HG02759 (cell line): ENCODE data around the gene MCC.
A peak's percentile ranks its signal among the peaks of the same experiment; 100 is the strongest.

ENCODE experiments used
- ATAC-seq: cut with Tn5 transposase; IDR thresholded peaks from one replicate; pipeline ENCODE4 v1.9.1; 2021; ENCODE audit warnings: mild to moderate bottlenecking, moderate library complexity; ENCODE audit not compliant: unreplicated experiment

MCC gene

DNA sequence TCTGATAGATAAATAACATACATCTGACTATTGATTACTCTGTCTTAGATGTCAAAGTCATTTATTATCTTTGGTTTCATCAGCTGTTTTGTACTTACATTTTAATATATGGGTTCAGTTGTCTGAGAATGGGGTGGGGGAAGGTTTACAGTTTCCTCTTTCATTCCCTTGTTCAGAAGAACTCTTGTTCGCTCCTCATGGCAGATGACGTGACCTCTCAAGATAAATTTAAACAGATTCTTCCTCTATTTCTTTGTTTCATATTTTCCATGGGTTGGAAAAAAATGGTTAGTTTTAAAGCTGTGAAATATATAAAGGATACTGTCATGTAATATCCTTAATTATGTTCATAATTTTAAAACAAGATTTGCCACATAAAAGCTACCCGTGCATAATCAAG is 114.8 kb downstream of the MCC start:
- ATAC-seq: no peak

DNA sequence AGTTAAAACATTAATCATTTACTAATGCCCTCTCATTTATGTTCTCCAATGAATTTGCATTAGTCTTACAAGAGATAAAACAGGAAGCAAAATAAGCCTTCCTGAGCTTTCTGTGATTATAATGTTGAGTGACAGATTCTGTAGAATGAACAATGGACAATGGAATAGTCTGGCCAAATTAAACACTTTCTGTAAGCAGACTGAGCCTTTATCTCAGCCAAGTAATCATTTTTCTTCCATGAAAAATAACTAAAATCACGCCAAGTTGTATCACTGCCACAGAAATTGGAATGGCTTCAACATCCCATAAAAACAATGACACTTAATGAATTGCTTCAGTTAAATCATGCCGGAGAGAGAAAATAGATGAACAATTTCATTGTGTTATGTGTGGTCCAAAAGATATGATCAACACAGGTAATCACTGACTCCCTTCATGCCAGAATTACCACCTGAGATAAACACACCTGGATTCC is 116.5 kb downstream of the MCC start:
- ATAC-seq: no peak

DNA sequence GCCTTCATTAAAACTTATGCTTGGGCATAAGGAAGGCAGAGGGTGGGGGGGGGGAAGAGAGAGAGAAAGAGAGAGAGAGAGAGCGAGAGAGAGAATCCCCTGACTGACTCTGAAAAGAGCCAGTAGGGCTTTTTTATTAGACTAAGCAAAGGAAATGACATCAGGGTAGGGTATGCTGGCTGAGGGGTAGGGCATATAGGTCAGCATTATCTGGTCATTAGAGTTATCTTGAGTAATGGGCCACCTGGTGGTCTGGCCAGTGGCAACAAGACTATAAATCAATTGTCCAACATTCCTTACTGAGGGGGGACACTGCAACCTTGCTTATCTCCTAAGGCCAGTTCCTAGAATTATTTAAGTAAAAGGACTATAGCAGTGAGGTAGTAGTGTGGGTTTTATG is 120.7 kb downstream of the MCC start:
- no peak for ATAC-seq

DNA sequence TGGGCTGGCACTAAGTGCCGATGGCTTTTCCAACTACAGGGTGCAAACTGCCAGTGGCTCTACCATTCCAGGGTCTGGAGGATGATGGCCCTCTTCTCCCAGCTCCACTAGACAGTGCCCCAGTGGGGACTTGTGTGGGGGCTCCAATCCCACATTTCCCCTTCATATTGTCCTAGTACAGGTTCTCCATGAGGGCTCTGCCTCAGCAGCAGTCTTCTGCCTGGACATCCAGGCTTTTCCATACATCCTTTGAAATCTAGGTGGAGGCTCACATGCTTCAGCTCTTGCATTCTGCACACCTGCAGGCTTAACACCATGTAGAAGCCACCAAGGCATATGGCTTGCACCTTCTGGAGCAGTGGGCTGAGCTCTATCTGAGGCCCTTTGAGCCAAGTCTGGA is 123.8 kb downstream of the MCC start:
- ATAC-seq: no peak

DNA sequence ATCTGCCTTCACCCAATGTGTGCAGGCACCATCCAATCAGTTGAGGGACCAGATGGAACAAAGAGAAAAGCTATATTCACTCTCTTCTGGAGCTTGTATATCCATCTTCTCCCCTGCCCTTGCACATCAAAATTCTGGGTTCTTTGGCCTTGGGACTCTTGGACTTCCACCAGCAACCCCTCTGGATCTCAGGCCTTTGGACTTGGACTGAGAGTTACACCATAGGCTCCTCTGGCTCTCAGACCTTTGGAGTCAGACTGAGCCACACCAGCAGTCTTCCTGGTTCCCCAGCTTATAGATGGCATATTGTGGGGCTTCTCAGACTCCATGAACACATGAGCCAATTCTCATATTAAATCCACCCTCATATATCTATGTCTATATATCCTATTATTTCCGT is 126.6 kb downstream of the MCC start:
- no peak for ATAC-seq

DNA sequence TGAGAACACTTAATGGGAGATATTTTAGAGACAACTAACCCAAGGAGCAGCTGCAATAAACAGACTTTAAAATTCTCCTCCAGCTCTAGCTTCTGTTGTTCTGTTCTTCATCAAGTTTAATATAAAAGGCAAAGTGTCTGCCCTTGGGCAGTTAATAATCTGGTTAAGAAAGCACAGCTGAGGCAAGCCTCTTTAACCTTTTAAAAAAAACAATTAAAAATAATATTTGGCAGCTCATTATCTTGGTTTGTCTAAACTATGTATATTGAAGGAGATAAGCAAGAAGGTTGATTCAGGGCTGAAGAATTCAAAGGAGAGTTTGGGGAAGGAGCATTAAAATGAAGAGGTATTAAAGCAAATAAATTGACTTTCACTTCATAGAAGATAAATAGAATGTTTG is 128.8 kb downstream of the MCC start:
- ATAC-seq: no peak

DNA sequence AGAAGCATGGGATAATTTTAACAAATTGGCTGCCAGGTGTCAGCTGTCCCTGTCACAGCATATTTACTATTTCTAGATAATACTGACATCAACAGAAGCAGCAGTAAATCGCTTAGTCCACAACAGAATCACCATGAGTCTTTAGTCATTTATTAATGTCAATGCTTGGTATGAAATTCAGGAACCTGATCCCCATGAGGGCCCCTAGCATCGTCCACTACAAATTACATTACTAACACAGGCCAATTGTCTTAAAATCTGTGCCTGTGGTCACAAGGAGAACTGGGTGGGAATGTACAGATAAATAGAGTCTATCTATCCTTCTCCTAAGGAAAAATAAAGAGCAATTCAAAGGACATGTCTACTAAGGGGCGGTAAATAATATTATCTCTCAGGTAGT is 129.6 kb downstream of the MCC start:
- no peak for ATAC-seq

DNA sequence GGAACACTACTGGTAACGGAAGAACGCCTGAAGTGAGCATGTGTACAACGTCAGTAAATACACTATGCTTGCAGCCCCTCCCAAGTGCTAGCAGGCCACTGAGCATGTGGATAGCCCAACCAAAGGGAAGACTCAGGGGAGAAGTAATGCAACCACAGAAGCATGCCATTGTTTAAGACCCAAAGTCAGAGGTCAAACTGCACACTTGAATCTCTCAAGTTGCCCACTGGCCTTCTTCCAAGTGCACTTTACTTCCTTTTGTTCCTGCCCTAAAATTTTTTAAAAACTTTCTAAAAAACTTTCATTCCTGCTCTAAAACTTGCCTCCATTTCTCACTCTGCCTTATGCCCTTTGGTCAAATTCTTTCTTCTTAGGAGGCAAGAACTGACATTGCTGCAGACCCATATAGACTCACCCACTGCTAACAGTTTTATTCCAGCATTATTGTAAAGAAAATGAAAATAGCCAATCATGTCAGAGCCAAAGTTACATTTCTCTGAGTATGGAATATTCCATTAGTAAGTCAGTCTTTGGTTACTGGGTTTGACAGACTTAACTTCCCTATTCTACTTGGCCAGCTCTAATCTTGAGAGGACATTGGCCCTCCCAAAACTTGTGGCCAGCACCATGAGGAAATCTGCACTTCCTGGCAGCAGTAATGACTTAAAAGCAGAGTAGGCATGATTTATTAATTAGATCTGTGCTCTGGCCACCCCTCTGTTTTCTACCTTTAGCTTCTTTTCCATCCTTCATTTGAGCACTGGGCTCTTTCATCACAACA is 130.4 kb downstream of the MCC start:
- no peak for ATAC-seq

DNA sequence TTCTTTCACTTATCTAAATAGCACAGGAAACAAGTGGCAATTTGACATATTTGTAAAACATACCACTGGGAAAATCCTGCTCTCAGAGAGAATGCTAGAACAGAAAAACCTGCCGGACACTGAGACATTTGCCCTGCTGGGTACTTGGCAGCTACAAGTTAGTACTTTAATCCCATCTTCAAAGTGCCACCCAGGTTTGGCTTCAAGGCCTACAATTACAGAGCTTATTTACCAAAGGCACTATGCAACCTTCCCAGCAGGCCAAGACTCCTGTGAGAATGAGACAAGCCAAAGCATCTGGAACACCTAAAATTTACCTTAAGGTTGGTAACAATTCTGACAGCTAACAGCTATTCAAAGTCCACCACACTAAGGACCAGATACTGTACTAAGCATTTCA is 131.8 kb downstream of the MCC start:
- no peak for ATAC-seq

DNA sequence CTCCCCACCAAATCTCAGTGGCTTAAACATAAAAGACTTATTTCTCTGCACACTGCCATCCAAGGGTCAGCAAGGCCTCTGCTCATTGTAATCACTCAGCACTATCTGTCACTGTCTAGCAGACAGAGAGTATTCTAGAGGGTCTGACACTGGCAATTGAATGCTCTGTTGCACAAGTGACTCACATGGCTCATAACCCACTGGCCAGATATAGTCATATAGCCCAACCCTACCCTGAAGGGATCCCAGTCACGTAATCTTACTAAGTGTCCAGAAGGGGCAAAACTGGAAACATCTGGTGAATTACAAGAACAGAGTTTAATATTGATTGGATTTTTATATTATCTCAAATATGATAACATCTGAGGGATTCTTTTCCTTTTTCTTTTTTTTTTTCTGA is 134.2 kb downstream of the MCC start:
- no peak for ATAC-seq

DNA sequence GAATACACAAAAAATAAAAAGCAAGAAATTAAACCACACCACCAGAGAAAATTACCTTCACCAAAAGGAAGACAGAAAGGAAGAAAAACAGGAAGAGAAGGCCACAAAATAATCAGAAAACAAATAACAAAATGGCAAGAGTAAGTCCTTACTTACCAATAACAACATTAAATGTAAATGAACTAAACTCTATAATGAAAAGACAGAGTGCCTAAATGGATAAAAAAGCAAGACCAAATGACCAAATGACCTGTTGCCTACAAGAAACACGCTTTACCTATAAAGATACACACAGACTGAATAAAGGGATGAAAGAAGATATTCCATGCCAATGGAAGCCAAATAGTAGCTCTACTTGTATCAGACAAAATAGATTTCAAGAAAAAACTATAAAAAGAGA is 140.7 kb downstream of the MCC start:
- no peak for ATAC-seq

DNA sequence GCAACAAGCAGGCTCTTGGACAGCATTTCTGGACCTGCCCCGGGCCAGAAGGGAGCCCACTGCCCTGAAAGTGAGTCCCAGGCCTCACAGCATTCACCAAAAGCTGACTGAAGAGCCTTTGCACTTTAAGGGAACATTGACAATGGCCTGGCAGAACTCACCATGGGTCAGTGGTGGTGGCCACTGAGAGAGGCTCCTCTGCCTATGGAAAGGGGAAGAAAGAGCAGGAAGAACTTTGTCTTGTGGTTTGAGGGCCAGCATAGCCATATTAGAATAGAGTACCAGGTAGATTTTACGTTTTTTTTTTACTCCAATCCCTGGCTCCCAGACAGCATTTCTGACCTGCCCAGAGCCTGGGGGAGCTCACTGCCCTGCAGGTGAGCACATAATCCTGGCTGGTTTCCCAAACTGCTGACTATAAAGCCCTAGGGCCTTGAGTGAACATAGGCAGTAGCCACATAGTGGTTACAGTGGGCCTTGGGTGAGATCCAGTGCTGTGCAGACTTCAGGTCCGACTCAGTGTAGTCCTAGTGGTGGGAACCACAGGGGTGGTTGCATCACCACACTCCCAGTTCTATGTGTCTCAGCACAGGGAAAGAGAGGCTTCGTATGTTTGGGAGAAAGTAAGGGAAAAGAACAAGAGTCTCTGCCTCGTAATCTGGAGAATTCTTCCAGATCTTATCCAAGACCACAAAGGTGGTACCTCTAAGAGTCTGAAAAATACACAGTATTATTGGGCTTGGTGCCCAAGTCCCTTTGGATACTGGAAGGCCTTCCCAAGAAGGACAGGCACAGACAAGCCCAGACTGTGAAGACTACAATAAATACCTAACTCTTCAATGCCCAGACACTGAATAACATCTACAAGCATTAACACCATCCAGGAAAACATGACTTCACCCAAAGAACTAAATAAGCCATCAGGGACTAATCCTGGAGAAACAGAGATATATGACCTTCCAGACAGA is 143.0 kb downstream of the MCC start:
- no peak for ATAC-seq

DNA sequence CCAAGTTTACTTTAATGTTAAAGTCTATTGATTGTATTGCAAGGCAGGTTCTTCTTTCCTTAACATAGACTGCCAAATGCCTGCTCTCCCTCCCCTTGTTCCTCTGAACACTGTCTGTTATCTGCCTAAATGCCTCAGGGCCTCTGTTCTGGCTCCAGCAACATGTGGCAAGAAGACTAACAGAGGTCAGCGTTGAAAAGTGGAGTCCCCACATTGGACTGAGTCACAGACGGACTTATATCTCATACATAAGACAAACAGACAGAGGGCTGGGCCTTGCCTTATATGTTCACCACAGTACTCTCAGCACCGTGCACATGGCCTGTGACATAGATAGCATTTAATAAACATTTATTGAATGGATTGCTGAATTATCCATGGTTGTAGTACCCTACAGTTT is 144.9 kb downstream of the MCC start:
- ATAC-seq: no peak

DNA sequence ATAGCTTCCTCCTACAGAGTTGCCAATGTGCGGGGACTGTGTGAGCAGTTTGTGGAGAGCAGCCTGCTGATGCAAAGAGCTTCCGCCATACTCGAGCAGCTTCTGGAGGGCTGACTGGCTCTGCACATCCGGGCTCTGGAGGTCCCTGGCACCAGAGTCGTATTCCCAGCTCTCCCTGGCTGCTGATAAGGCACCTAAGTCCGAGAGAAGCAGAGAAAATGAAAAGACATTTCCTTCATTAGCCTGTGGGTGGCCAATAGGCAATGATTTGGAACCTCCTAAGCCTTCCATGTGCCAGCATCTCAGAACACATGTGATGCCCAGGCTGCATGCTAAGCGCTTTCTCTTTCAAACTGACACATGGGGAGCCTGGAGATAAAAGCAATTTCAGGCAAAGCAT is 147.7 kb downstream of the MCC start:
- ATAC-seq: no peak

DNA sequence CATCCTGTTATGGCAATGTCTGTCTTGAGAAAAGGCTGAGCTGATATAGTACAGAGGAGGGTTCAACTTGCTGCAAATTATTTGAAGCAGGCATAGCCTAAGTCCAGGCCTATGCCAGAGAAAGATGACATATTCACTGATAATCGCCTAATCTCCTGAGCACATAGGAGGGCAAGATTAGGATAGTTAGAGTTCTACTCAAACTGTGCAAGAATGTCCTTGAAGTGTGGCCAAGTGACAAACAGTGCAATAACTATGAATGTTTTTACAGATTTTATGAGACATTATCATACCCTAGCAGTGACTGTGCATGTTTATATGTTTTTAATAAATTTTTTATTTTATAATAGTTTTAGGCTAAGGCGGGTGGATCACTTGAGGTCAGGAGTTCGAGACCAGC is 149.6 kb downstream of the MCC start:
- ATAC-seq: no peak

DNA sequence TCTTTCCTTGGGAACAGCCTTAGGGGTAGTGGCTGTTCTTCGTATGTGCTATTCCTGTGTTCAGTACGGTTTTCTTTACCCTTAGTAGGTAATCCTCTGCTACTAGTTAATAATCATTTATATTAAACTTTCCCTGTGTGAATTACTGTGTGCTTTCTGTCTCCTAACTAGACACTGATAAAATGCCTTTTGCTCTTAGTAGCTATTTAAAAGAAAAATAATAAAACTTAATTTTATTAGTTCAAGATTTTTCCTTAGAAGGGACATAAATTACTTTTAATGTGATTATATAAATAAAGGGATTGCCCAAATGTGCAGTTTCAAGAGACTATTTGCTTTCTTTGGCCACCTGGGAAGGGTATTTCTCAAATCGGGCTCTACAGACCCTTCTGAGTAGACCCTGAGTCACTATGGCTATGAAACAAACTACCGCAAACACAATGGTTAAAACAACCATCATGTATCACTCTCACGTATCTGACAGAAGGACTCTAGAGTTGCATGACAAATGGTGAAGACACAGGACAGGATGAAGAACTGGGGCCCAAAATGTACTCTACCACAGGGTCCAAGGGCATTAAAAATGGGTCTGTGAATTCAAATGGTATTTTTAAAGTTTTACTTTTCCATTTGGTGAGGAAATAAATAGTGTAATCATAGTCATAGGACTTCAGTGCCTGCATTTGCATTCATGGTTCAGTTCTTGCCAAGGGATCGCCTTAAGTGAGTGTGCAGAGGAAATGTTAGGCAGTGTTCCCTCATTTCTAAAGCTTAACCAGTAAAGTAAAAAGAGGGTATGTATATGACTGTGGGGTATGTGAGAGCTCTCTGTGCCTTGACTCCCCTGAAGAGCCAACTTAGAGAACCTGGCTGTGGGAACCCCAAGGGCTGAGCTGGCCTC is 150.5 kb downstream of the MCC start:
- no peak for ATAC-seq

DNA sequence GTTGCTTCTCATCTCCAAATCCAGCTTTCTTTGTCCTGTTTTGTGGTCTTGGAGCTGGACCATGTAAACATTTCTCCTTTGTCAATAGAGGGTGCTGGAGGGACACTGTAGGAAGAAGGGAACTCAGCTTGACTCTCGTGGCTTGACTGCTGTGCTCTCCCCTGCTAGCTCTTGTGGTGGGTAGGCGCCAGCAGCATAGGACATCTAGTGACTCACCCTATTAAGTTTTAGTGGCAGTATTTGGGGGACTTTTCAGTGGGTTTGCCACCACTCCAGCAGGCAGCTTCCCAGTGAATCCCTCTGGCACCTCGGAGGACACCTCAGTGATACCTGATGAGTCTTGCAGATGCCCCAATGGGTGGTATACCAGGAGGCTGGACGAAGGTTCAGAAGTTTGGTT is 151.3 kb downstream of the MCC start:
- ATAC-seq: no peak

DNA sequence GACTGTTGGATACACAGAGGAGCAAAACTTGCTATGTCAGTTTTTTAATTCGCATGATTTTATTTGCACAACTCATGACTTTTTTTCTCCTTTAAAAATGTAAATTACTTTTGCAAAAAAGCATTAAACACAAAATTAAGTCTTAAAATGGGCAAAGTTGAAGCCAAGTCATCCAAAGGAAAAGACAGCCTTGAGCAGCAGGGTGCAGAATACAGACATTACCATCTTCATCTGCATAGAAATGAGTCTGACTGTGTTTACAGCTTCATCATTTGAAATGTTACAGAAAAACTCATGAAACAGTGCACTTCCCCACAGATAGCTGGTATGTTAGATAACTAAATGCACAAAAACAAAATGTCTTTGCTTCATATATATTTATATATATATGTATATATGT is 154.8 kb downstream of the MCC start:
- no peak for ATAC-seq

DNA sequence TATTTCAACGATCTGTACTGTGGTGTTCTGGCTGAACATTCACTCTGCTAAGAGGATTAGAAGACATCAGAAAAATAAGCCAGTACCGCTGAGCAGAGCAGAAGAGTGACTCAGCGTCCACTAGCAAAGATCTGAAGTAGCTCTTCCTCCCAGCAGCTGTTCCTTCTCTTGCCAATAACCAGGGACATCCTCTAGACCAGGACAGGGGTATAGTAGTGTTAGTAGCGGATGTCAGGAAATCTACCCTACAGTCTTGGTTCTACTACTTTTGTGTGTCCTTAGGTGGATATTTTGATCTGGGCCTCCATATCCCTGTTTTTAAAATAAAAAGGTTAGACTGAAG is 157.1 kb downstream of the MCC start:
- ATAC-seq: no peak

DNA sequence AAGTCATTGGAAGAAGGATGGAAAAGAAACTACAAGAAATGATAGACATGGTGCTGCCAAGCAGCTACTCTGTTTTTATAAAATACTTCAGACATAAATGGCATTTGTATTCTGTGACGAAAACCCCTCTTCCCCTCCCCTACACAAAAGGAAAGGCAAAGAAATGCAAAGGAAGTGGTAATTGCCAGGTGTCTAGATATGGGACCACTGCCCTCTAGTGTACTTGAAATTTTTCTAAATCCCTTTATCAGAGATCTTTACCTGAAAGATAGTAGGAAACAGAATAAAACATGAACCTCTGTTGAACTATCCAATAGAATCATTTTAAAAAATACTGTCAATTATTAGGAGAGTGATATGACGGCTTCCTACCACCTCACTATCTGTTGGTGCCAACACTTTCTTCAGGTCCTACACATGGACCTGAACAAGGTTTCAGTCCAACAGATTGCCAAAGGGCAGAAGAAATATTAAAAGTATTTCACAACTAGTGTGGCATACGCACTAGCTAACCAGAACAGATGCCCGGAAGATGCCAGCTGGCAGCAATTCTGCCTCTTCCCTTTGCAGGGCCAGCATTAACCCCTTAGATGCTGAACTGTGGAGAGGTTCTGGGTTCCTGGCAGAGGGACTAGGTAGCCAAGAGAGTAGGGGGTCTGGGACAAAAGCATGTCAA is 157.6 kb downstream of the MCC start:
- ATAC-seq: peak; percentile 79

DNA sequence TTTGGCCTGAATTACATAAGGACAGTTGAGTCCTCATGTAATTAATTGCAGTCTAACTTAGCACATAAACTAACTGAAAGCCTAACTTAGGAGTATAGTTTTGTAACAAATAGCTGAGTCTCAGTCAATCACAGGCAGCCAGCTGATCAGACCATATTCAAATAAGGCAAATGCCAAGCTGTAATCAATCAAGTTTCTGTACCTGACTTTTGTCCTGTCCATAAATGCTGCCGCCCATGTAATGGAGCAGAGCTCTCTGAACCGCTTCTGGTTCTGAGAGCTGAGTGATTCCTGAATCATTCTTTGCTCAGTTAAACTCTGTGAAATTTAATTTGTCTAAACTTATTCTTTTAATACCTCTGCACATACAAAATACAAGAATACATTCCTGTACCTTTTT is 158.3 kb downstream of the MCC start:
- ATAC-seq: peak; percentile 21
